ENCODE results near the gene ZFY. TPM values are rescaled to one million over a fixed set of nuclear protein-coding genes. Genes with fewer than 3 reads are reported as not detected.
"Not testable (repeated sequence)": the region's sequence is repeated elsewhere in the genome, so short reads cannot be mapped to it uniquely, and the experiment has no call there.

ZFY gene
- total and polyA plus RNA-seq, 2 of the 8 experiments (the other 6 are each of a cell fraction or from before 2014, with no cell fraction given), result 1.5 to 8.9 TPM

- TF ChIP-seq FOSL1 (IDR thresholded peaks at IDR 0.05; ENCODE audit: insufficient read depth, low read depth, low read length), result no peak
- no peak for TF ChIP-seq SP1 (IDR thresholded peaks at IDR 0.05; ENCODE audit: low read depth, low read length)
- no peak for TF ChIP-seq KDM4A (IDR thresholded peaks at IDR 0.05; ENCODE audit: low read depth, low read length, severe bottlenecking)
- no peak for TF ChIP-seq TAF7 (optimal IDR thresholded peaks at IDR 0.05; ENCODE audit: borderline replicate concordance, low read depth, low read length)
- TF ChIP-seq CREB1 (IDR thresholded peaks at IDR 0.05), result no peak
Measured at GRCh38 chrY:3003846-3004245, 68.7 kb downstream of the ZFY start (continued).

GRCh38 chrY:3006031-3006430 lies 70.8 kb downstream of the ZFY start:
- H4K20me1 ChIP-seq (replicated peaks in 1 of 2; ENCODE audit: control insufficient read depth in 1 of 2, insufficient read depth in 2 of 2, low read length in 2 of 2); H3K4me1 ChIP-seq (replicated peaks in 1 of 4; ENCODE audit: control insufficient read depth in 3 of 4, insufficient read depth in 4 of 4, low read length in 3 of 4); H3K36me3 ChIP-seq (ENCODE audit: control insufficient read depth in 2 of 4, insufficient read depth in 4 of 4, low read length in 3 of 4); POLR2A ChIA-PET (ENCODE audit: partially characterized antibody); H3K4me3 ChIP-seq (ENCODE audit: extremely low read depth in 1 of 4, insufficient read depth in 2 of 4, low read depth in 3 of 4, low read length in 4 of 4); H3K27me3 ChIP-seq (replicated peaks in 1 of 4; ENCODE audit: control insufficient read depth in 3 of 4, extremely low read depth in 1 of 4, insufficient read depth in 3 of 4, low read length in 3 of 4); H3K27ac ChIP-seq (ENCODE audit: low read depth, low read length); H3K18ac ChIP-seq (ENCODE audit: extremely low read depth, low read length); H2BK12ac ChIP-seq (ENCODE audit: low read depth, low read length); H3K23ac ChIP-seq (ENCODE audit: insufficient read length); H3K9ac ChIP-seq (replicated peaks in 1 of 4; ENCODE audit: extremely low read depth in 1 of 4, low read depth in 3 of 4, low read length in 3 of 4); FAIRE-seq; H2BK5ac ChIP-seq (ENCODE audit: low read depth, low read length); H2AK5ac ChIP-seq (ENCODE audit: low read depth, low read length); H4K5ac ChIP-seq (ENCODE audit: insufficient read length, low read depth, low read length); H2BK120ac ChIP-seq (replicated peaks; ENCODE audit: low read depth, low read length); H3K79me1 ChIP-seq (ENCODE audit: low read depth, low read length); DNase-seq (ENCODE audit: low read depth in 1 of 2, low spot score in 2 of 2); H4K91ac ChIP-seq (replicated peaks; ENCODE audit: insufficient read length, low read length); H3K23me2 ChIP-seq (ENCODE audit: low read depth, low read length); H3K9me3 ChIP-seq (ENCODE audit: insufficient read depth in 2 of 2, low read depth in 1 of 2, low read length in 1 of 2); H3K4ac ChIP-seq (replicated peaks; ENCODE audit: insufficient read length, low read depth, low read length); H2AFZ ChIP-seq (ENCODE audit: low read length); H2BK20ac ChIP-seq (ENCODE audit: low read length); H2BK15ac ChIP-seq (ENCODE audit: low read length); H3K4me2 ChIP-seq (ENCODE audit: insufficient read depth in 1 of 2, low read depth in 2 of 2, low read length in 2 of 2); H3K56ac ChIP-seq (replicated peaks; ENCODE audit: insufficient read length, low read depth, low read length); H3K79me2 ChIP-seq (ENCODE audit: control insufficient read depth in 1 of 2, insufficient read depth in 2 of 2, low read length in 2 of 2); H3K14ac ChIP-seq (ENCODE audit: insufficient read length); H4K8ac ChIP-seq (ENCODE audit: extremely low read depth, insufficient read depth, low read length): not testable (repeated sequence)
- CTCF ChIA-PET (ENCODE audit: partially characterized antibody), result interaction anchor here (0.9 kb wide), 1 partner anchor 98 kb away, joined by 3 read pairs; no protein-coding TSS in a partner anchor
- 100% methylated on average over 1 of the region's 2 CpGs; no CpG with 5 or more reads in 1 of the 2 experiments for WGBS, 2 experiments (ENCODE audit: extremely low coverage in 1 of 2, insufficient coverage in 1 of 2, insufficient read length in 1 of 2, insufficient replicate concordance in 2 of 2, low coverage in 1 of 2, low lambda C conversion rate in 2 of 2, missing lambda C conversion rate in 1 of 2)

All from H1 (cell line).